ENCODE data around the gene GALNT5. TPM values are rescaled to one million over a fixed set of nuclear protein-coding genes. Genes with fewer than 3 reads are reported as not detected.

Gene GALNT5
- total and polyA plus RNA-seq, 10 of the 15 experiments (the other 5 are each of a cell fraction or from before 2014, with no cell fraction given) = under 0.01 to 0.25 (median 0.03) TPM; not detected in 4

DNA sequence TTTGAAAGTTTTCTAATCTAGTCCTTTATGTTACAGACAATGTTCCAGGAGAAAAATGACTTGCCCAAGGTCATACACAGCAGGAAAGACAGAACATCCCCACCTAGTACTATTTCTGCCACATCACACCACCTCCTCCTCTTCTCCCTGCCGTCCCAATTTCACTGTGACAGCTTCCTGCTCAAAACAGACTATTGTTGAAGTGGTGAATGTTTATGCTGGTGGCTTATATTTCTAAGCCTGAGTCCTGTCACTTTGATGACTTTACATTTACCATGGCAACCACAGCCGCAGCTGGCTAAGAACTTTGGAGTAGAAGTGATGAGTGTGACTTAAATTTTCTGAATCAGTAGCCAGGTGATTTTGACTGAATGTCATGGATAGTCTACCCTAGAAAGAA lies 10.0 kb downstream of the GALNT5 start:
- intact Hi-C loops (cut with micrococcal nuclease; ENCODE audit: unreplicated experiment) (no loop called here), in situ Hi-C loops (cut with MboI) (no loop called here)
- Histone ChIP-seq H3K4me1 (ENCODE audit: control insufficient read depth, insufficient read depth, low read length) (no peaks in the 10 kb centered on the region), H3K4me3 (no peak overlapping the region), H4K20me1 (ENCODE audit: control insufficient read depth, insufficient read depth) (no peaks in the 10 kb centered on the region), H3K9ac (ENCODE audit: control insufficient read depth, insufficient read depth, low read length) (no peak overlapping the region), H3K27me3 (replicated peaks in 1 of 2; ENCODE audit: control insufficient read depth in 2 of 2, insufficient read depth in 2 of 2, low read length in 1 of 2) (no peaks in the 10 kb centered on the region), H3K9me3 (replicated peaks; ENCODE audit: control insufficient read depth, insufficient read depth, low read length) (no peaks in the 10 kb centered on the region), H3K27ac (ENCODE audit: control insufficient read depth, insufficient read depth) (no peak overlapping the region), H3K79me2 (ENCODE audit: control insufficient read depth, insufficient read depth, low read length) (no peaks in the 10 kb centered on the region), H3K36me3 (ENCODE audit: control insufficient read depth in 2 of 2, insufficient read depth in 2 of 2, low read length in 1 of 2) (no peaks in the 10 kb centered on the region), H2AFZ (ENCODE audit: control insufficient read depth, low read depth, low read length) (no peak overlapping the region), H3K4me2 (ENCODE audit: control insufficient read depth, insufficient read depth) (no peak overlapping the region)
- FAIRE-seq = no peak
- SMC1A ChIA-PET (ENCODE audit: uncharacterized antibody, unreplicated experiment) = no interaction called here
- CTCF ChIA-PET = no interaction called here
- 39% methylated on average over 2 of the region's 2 CpGs for WGBS (ENCODE audit: insufficient coverage, insufficient replicate concordance, low lambda C conversion rate, missing lambda C conversion rate)
- POLR2A ChIA-PET = no interaction called here
- no peak for ATAC-seq
- no peak for DNase-seq (ENCODE audit: low read depth, low spot score)
- RAD21 ChIA-PET (ENCODE audit: unreplicated experiment) = interaction anchor here (0.6 kb wide), 1 partner anchor 11 kb away, joined by 3 read pairs; no protein-coding TSS in a partner anchor
- no TSS peak for BruUV-seq (replicated peaks)
- TF ChIP-seq MAX (IDR thresholded peaks at IDR 0.05; ENCODE audit: low read depth, low read length) (no peak), FOXK2 (IDR thresholded peaks at IDR 0.05) (no peak), FOS (IDR thresholded peaks at IDR 0.05; ENCODE audit: borderline replicate concordance, extremely low read depth, insufficient read length) (no peak), GABPA (IDR thresholded peaks at IDR 0.05; ENCODE audit: low read depth) (no peak), ZNF622 (IDR thresholded peaks at IDR 0.05) (no peak), YBX1 (IDR thresholded peaks at IDR 0.05) (no peak), TAF1 (IDR thresholded peaks at IDR 0.05; ENCODE audit: borderline replicate concordance, low read depth, low read length) (no peak), CEBPB (IDR thresholded peaks at IDR 0.05; ENCODE audit: borderline replicate concordance in 1 of 2, low read depth in 2 of 2, low read length in 2 of 2) (no peak), NR2F1 (conservative IDR thresholded peaks at IDR 0.05) (no peak), NRF1 (conservative IDR thresholded peaks at IDR 0.05; ENCODE audit: low read depth, low read length) (no peak), ATF7 (IDR thresholded peaks at IDR 0.05; ENCODE audit: low read depth) (no peak), BMI1 (IDR thresholded peaks at IDR 0.05; ENCODE audit: borderline replicate concordance) (no peak), NBN (IDR thresholded peaks at IDR 0.05) (no peak), NFYB (IDR thresholded peaks at IDR 0.05; ENCODE audit: insufficient read depth, low read depth, low read length) (no peak), ESRRA (IDR thresholded peaks at IDR 0.05; ENCODE audit: low read length) (no peak)
- TF ChIP-seq, protein P1, sequence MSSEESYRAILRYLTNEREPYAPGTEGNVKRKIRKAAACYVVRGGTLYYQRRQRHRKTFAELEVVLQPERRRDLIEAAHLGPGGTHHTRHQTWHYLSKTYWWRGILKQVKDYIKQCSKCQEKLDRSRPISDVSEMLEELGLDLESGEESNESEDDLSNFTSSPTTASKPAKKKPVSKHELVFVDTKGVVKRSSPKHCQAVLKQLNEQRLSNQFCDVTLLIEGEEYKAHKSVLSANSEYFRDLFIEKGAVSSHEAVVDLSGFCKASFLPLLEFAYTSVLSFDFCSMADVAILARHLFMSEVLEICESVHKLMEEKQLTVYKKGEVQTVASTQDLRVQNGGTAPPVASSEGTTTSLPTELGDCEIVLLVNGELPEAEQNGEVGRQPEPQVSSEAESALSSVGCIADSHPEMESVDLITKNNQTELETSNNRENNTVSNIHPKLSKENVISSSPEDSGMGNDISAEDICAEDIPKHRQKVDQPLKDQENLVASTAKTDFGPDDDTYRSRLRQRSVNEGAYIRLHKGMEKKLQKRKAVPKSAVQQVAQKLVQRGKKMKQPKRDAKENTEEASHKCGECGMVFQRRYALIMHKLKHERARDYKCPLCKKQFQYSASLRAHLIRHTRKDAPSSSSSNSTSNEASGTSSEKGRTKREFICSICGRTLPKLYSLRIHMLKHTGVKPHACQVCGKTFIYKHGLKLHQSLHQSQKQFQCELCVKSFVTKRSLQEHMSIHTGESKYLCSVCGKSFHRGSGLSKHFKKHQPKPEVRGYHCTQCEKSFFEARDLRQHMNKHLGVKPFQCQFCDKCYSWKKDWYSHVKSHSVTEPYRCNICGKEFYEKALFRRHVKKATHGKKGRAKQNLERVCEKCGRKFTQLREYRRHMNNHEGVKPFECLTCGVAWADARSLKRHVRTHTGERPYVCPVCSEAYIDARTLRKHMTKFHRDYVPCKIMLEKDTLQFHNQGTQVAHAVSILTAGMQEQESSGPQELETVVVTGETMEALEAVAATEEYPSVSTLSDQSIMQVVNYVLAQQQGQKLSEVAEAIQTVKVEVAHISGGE (CRISPR knock-in tag; IDR thresholded peaks at IDR 0.05) = no peak
- TF ChIP-seq, protein P2, sequence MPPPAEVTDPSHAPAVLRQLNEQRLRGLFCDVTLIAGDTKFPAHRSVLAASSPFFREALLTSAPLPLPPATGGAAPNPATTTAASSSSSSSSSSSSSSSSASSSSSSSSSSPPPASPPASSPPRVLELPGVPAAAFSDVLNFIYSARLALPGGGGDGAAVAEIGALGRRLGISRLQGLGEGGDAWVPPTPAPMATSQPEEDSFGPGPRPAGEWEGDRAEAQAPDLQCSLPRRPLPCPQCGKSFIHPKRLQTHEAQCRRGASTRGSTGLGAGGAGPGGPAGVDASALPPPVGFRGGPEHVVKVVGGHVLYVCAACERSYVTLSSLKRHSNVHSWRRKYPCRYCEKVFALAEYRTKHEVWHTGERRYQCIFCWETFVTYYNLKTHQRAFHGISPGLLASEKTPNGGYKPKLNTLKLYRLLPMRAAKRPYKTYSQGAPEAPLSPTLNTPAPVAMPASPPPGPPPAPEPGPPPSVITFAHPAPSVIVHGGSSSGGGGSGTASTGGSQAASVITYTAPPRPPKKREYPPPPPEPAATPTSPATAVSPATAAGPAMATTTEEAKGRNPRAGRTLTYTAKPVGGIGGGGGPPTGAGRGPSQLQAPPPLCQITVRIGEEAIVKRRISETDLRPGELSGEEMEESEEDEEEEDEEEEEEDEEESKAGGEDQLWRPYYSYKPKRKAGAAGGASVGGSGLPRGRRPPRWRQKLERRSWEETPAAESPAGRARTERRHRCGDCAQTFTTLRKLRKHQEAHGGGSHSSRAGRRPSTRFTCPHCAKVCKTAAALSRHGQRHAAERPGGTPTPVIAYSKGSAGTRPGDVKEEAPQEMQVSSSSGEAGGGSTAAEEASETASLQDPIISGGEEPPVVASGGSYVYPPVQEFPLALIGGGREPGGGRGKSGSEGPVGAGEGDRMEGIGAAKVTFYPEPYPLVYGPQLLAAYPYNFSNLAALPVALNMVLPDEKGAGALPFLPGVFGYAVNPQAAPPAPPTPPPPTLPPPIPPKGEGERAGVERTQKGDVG (CRISPR knock-in tag; IDR thresholded peaks at IDR 0.05) = no peak
- TF ChIP-seq, protein P3, sequence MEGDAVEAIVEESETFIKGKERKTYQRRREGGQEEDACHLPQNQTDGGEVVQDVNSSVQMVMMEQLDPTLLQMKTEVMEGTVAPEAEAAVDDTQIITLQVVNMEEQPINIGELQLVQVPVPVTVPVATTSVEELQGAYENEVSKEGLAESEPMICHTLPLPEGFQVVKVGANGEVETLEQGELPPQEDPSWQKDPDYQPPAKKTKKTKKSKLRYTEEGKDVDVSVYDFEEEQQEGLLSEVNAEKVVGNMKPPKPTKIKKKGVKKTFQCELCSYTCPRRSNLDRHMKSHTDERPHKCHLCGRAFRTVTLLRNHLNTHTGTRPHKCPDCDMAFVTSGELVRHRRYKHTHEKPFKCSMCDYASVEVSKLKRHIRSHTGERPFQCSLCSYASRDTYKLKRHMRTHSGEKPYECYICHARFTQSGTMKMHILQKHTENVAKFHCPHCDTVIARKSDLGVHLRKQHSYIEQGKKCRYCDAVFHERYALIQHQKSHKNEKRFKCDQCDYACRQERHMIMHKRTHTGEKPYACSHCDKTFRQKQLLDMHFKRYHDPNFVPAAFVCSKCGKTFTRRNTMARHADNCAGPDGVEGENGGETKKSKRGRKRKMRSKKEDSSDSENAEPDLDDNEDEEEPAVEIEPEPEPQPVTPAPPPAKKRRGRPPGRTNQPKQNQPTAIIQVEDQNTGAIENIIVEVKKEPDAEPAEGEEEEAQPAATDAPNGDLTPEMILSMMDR (IDR thresholded peaks at IDR 0.05 in 2 of 3, conservative IDR thresholded peaks at IDR 0.05 in 1 of 3; ENCODE audit: control insufficient read depth in 2 of 3, extremely low read depth in 1 of 3, insufficient read depth in 1 of 3, low read depth in 3 of 3, low read length in 3 of 3) = no peak

Measured in GM12878 (cell line).